ENCODE measurements around the gene PTH2R. TPM values are rescaled to one million over a fixed set of nuclear protein-coding genes. Genes with fewer than 3 reads are reported as not detected.
A peak's percentile ranks its signal among the peaks of the same experiment; 100 is the strongest.

The PTH2R gene
- polyA plus RNA-seq, 1 of the 3 experiments (the other 2 are of a cell fraction), result 4.0 TPM

DNA sequence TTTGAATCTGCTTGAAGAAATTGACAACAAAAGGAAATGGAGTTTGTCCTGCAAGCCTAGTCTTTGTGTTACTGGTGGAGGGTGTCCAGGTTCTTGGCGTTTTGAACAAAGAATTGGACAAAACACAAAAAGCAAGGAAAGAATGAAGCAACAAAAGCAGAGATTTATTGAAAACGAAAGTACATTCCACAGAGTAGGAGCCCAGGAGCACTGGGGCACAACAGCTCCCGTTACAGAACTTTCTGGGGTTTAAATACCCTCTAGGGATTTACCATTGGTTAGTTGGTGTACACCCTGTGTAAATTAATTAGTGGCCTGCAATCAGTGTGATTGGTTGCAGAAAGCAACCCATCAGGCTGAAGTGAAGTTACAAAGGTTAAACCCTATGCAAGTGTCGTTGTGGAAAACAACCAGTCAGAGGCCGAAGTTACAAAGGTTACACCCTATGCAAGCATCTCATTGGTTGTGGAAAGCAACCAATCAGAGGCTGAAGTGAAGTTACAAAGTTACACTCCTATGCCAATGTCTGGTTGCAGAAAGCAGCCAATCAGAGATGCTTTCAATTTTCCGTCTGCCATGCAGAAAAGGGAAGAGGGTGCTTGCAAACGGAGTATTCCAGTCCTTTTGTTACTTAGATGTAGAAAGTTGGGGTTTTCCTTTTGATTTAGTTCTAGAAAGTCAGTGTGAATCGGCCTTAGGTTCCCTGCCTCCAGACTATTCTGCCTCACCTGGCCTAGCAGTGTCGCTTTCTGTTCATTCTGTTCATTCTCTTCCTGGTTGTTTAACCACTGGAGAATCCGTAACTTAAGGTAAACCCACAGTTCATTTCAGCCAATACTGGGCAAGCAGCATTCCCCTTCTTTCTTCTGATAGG lies 47.6 kb upstream of the PTH2R start:
- POLR2A ChIA-PET, result no interaction called here
- Histone ChIP-seq H2AFZ (ENCODE audit: low read depth) (peak overlapping the region; percentile 74; the same call in 1 of the 2 replicates), H3K27me3 (ENCODE audit: insufficient read depth) (no peaks in the 10 kb centered on the region), H3K9me2 (no peaks in the 10 kb centered on the region), H3K4me1 (ENCODE audit: control insufficient read depth in 1 of 2, insufficient read depth in 2 of 2, low read depth in 1 of 2, low read length in 1 of 2) (peaks cover 0 to 11% of the 10 kb centered on the region in 2 experiments; a peak in 2 of 4 replicates), H3K9ac (peak overlapping the region; percentile 59; the same call in 1 of the 2 replicates), H3K4me3 (ENCODE audit: low read depth in 2 of 2, low read length in 1 of 2) (peak overlapping the region; percentile 55 to 62), H3K36me3 (replicated peaks in 1 of 2; ENCODE audit: control insufficient read depth in 1 of 2, insufficient read depth in 2 of 2, low read length in 1 of 2) (peaks cover 24 to 32% of the 10 kb centered on the region in 2 experiments), H3F3A (replicated peaks; ENCODE audit: insufficient read depth) (peaks cover 27% of the 10 kb centered on the region), H4K20me1 (ENCODE audit: insufficient read depth) (peaks cover 5% of the 10 kb centered on the region), H3K27ac (ENCODE audit: low read depth in 2 of 2, low read length in 1 of 2) (peak overlapping the region; percentile 72 to 78), H3K4me2 (peak overlapping the region; percentile 71), H3K79me2 (ENCODE audit: insufficient read depth) (no peaks in the 10 kb centered on the region), H3K9me3 (no peaks in the 10 kb centered on the region)
- DNase-seq, result peak; percentile 45
- CTCF ChIA-PET, result no interaction called here
- 59% methylated on average over 10 of the region's 10 CpGs for WGBS (ENCODE audit: low lambda C conversion rate)
- no peak for TF ChIP-seq NRF1 (IDR thresholded peaks at IDR 0.05; ENCODE audit: low read depth, low read length)
- no peak for TF ChIP-seq JUND (IDR thresholded peaks at IDR 0.05)
- 0 out of 2 replicates have a peak, but pooled peaks have one; percentile 31 for TF ChIP-seq MXI1 (IDR thresholded peaks at IDR 0.05; ENCODE audit: low read depth, low read length)
- TF ChIP-seq, protein P1, sequence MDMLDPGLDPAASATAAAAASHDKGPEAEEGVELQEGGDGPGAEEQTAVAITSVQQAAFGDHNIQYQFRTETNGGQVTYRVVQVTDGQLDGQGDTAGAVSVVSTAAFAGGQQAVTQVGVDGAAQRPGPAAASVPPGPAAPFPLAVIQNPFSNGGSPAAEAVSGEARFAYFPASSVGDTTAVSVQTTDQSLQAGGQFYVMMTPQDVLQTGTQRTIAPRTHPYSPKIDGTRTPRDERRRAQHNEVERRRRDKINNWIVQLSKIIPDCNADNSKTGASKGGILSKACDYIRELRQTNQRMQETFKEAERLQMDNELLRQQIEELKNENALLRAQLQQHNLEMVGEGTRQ (IDR thresholded peaks at IDR 0.05; ENCODE audit: borderline replicate concordance, low read depth, low read length), result no peak
- no peak for TF ChIP-seq FOXJ3 (CRISPR knock-in tag; IDR thresholded peaks at IDR 0.05)
- TF ChIP-seq MEF2A (IDR thresholded peaks at IDR 0.05; ENCODE audit: borderline replicate concordance, low read depth), result no peak
- TF ChIP-seq RXRA (IDR thresholded peaks at IDR 0.05; ENCODE audit: borderline replicate concordance, low read depth), result no peak
- peak; percentile 50; the same call in 1 of the 2 replicates for TF ChIP-seq ELF1 (IDR thresholded peaks at IDR 0.05)
- TF ChIP-seq, protein P2, sequence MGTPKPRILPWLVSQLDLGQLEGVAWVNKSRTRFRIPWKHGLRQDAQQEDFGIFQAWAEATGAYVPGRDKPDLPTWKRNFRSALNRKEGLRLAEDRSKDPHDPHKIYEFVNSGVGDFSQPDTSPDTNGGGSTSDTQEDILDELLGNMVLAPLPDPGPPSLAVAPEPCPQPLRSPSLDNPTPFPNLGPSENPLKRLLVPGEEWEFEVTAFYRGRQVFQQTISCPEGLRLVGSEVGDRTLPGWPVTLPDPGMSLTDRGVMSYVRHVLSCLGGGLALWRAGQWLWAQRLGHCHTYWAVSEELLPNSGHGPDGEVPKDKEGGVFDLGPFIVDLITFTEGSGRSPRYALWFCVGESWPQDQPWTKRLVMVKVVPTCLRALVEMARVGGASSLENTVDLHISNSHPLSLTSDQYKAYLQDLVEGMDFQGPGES (IDR thresholded peaks at IDR 0.05; ENCODE audit: low read depth, low read length), result peak; percentile 34; the same call in 1 of the 2 replicates
- TF ChIP-seq GABPA (IDR thresholded peaks at IDR 0.05; ENCODE audit: low read depth), result no peak
- no peak for TF ChIP-seq EP300 (IDR thresholded peaks at IDR 0.05; ENCODE audit: borderline replicate concordance in 1 of 2, low read depth in 1 of 2, low read length in 1 of 2)
- TF ChIP-seq, protein P3, sequence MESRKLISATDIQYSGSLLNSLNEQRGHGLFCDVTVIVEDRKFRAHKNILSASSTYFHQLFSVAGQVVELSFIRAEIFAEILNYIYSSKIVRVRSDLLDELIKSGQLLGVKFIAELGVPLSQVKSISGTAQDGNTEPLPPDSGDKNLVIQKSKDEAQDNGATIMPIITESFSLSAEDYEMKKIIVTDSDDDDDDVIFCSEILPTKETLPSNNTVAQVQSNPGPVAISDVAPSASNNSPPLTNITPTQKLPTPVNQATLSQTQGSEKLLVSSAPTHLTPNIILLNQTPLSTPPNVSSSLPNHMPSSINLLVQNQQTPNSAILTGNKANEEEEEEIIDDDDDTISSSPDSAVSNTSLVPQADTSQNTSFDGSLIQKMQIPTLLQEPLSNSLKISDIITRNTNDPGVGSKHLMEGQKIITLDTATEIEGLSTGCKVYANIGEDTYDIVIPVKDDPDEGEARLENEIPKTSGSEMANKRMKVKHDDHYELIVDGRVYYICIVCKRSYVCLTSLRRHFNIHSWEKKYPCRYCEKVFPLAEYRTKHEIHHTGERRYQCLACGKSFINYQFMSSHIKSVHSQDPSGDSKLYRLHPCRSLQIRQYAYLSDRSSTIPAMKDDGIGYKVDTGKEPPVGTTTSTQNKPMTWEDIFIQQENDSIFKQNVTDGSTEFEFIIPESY (IDR thresholded peaks at IDR 0.05; ENCODE audit: borderline replicate concordance, low read depth), result no peak
- no peak for TF ChIP-seq TEAD4 (IDR thresholded peaks at IDR 0.05; ENCODE audit: borderline replicate concordance, insufficient read depth)
- TF ChIP-seq YY1 (IDR thresholded peaks at IDR 0.05; ENCODE audit: low read depth), result no peak
- TF ChIP-seq SMC3 (IDR thresholded peaks at IDR 0.05; ENCODE audit: low read depth, low read length), result no peak
- no peak for TF ChIP-seq GATA2 (CRISPR knock-in tag; IDR thresholded peaks at IDR 0.05)
- TF ChIP-seq, protein P4, sequence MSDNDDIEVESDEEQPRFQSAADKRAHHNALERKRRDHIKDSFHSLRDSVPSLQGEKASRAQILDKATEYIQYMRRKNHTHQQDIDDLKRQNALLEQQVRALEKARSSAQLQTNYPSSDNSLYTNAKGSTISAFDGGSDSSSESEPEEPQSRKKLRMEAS (IDR thresholded peaks at IDR 0.05; ENCODE audit: low read depth), result no peak
- 0 out of 2 replicates have a peak, but pooled peaks have one; percentile 24 for TF ChIP-seq FOXM1 (IDR thresholded peaks at IDR 0.05; ENCODE audit: low read depth)
- TF ChIP-seq, protein P5, sequence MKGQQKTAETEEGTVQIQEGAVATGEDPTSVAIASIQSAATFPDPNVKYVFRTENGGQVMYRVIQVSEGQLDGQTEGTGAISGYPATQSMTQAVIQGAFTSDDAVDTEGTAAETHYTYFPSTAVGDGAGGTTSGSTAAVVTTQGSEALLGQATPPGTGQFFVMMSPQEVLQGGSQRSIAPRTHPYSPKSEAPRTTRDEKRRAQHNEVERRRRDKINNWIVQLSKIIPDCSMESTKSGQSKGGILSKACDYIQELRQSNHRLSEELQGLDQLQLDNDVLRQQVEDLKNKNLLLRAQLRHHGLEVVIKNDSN (IDR thresholded peaks at IDR 0.05; ENCODE audit: borderline replicate concordance, low read depth), result no peak
- TF ChIP-seq FOSL2 (IDR thresholded peaks at IDR 0.05; ENCODE audit: borderline replicate concordance, low read depth), result no peak
- TF ChIP-seq RAD21 (IDR thresholded peaks at IDR 0.05; ENCODE audit: low read length), result no peak
- TF ChIP-seq CHD2 (IDR thresholded peaks at IDR 0.05; ENCODE audit: low read length, partially characterized antibody), result peak; percentile 6
- TF ChIP-seq EZH2phosphoT487 (IDR thresholded peaks at IDR 0.05; ENCODE audit: borderline replicate concordance, low read depth), result no peak
- TF ChIP-seq, protein P6, sequence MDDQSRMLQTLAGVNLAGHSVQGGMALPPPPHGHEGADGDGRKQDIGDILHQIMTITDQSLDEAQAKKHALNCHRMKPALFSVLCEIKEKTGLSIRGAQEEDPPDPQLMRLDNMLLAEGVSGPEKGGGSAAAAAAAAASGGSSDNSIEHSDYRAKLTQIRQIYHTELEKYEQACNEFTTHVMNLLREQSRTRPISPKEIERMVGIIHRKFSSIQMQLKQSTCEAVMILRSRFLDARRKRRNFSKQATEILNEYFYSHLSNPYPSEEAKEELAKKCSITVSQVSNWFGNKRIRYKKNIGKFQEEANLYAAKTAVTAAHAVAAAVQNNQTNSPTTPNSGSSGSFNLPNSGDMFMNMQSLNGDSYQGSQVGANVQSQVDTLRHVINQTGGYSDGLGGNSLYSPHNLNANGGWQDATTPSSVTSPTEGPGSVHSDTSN (IDR thresholded peaks at IDR 0.05), result peak; percentile 33; the same call in 1 of the 2 replicates
- TF ChIP-seq RCOR1 (IDR thresholded peaks at IDR 0.05; ENCODE audit: low read length), result no peak
